H1 (cell line): Measurements from ENCODE around the gene CDKN2B-AS1. TPM values are rescaled to one million over a fixed set of nuclear protein-coding genes. Genes with fewer than 3 reads are reported as not detected.

Source experiments
- ASH2L ChIP-seq: fragments of 200-600, 300-600 bp; sonication (generic); IDR thresholded peaks from one replicate; pipeline ENCODE4 v1.7.1; 2017; ENCODE audit warnings: low read length
- CHD2 ChIP-seq: IDR thresholded peaks from 2 replicates; pipeline ENCODE4 v1.6.1; 2012; ENCODE audit warnings: low read length, improper control_type of control experiment
- CREB1 ChIP-seq: IDR thresholded peaks from 2 replicates; pipeline ENCODE4 v1.6.1; 2012; ENCODE audit warnings: inconsistent platforms
- CTBP2 ChIP-seq: IDR thresholded peaks from 2 replicates; pipeline ENCODE4 v1.7.0; 2011; ENCODE audit warnings: borderline replicate concordance, mild to moderate bottlenecking, moderate library complexity, mixed read lengths, low read length; ENCODE audit not compliant: insufficient read depth, insufficient read length
- E2F6 ChIP-seq: IDR thresholded peaks from 2 replicates; pipeline ENCODE4 v1.6.1; 2012; ENCODE audit warnings: inconsistent platforms
- EGR1 ChIP-seq: IDR thresholded peaks from 2 replicates; pipeline ENCODE4 v1.6.1; 2011; ENCODE audit warnings: low read depth, low read length, borderline replicate concordance
- EP300 ChIP-seq, 2 experiments: IDR thresholded peaks; 1 replicate in 1 of 2; 2 replicates in 1 of 2; pipeline ENCODE4 v1.6.1; 2011 to 2012; ENCODE audit warnings: low read depth in 2 of 2, low read length in 2 of 2, mild to moderate bottlenecking in 2 of 2, borderline replicate concordance in 1 of 2, inconsistent platforms in 1 of 2, moderate library complexity in 1 of 2
- JUN ChIP-seq: IDR thresholded peaks from 2 replicates; pipeline ENCODE4 v1.6.1; 2011; ENCODE audit warnings: low read depth, mild to moderate bottlenecking, improper control_type of control experiment, low read length
- KDM1A ChIP-seq: fragments of 200-600, 300-600 bp; sonication (generic); IDR thresholded peaks from 2 replicates; pipeline ENCODE4 v1.7.1; 2016; ENCODE audit warnings: mild to moderate bottlenecking, low read length, borderline replicate concordance
- MAX ChIP-seq: IDR thresholded peaks from 2 replicates; pipeline ENCODE4 v1.6.1; 2012; ENCODE audit warnings: inconsistent platforms
- PHF8 ChIP-seq: fragments of 200-600 bp; sonication (generic); conservative IDR thresholded peaks from 2 replicates; pipeline ENCODE4 v1.7.1; 2012; ENCODE audit warnings: low read depth, mild to moderate bottlenecking, inconsistent platforms, low read length, moderate library complexity
- RFX5 ChIP-seq: IDR thresholded peaks from 2 replicates; pipeline ENCODE4 v1.6.1; 2011; ENCODE audit warnings: low read depth, low read length, improper control_type of control experiment, borderline replicate concordance
- SIN3A ChIP-seq, 2 experiments: IDR thresholded peaks in 1 of 2; conservative IDR thresholded peaks in 1 of 2; 2 replicates each; pipeline ENCODE4 v1.6.1; 2011 to 2012; ENCODE audit warnings: low read length in 2 of 2, improper control_type of control experiment in 1 of 2, low read depth in 1 of 2, mild to moderate bottlenecking in 1 of 2
- SP2 ChIP-seq: IDR thresholded peaks from 2 replicates; pipeline ENCODE4 v1.6.1; 2012; ENCODE audit warnings: mild to moderate bottlenecking, low read length, inconsistent platforms
- polyA plus RNA-seq, 7 experiments: library from polyadenylated mRNA; depleted of rRNA in 3 of 7; stranded (reverse) in 5 of 7; unstranded in 2 of 7; fragments of >200 nt in 5 of 7; fragments of 200-250 nt in 2 of 7; gene quantifications; 1 replicate in 5 of 7; 2 replicates in 1 of 7; 4 replicates in 1 of 7; pipeline versions ENCODE4 v1.2.1 to v1.2.3, GENCODE V29; 2011 to 2013; ENCODE audit warnings: missing spikeins in 2 of 7, mixed read lengths in 2 of 7
- total RNA-seq: library from RNA; stranded (reverse); fragmentation: NEBNext Ultra II Directional; extraction: Animal tissue kit (Norgen Biotek cat#: 25700); gene quantifications from 2 replicates; pipeline ENCODE4 v1.2.1, GENCODE V29; 2021

Gene CDKN2B-AS1
- total and polyA plus RNA-seq, 2 of the 8 experiments (the other 6 are each of a cell fraction or from before 2014, with no cell fraction given) = not detected

DNA sequence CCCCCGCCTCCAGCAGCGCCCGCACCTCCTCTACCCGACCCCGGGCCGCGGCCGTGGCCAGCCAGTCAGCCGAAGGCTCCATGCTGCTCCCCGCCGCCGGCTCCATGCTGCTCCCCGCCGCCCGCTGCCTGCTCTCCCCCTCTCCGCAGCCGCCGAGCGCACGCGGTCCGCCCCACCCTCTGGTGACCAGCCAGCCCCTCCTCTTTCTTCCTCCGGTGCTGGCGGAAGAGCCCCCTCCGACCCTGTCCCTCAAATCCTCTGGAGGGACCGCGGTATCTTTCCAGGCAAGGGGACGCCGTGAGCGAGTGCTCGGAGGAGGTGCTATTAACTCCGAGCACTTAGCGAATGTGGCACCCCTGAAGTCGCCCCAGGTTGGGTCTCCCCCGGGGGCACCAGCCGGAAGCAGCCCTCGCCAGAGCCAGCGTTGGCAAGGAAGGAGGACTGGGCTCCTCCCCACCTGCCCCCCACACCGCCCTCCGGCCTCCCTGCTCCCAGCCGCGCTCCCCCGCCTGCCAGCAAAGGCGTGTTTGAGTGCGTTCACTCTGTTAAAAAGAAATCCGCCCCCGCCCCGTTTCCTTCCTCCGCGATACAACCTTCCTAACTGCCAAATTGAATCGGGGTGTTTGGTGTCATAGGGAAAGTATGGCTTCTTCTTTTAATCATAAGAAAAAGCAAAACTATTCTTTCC lies 19.7 kb upstream of the CDKN2B-AS1 start (continued):
- TF ChIP-seq EP300 (IDR thresholded peaks at IDR 0.05; ENCODE audit: borderline replicate concordance in 1 of 2, low read depth in 2 of 2, low read length in 2 of 2) (peak in 1 of 2 experiments; percentile 47; a peak in 1 of 3 replicates), SP2 (no peak), JUN (no peak), CREB1 (peak; percentile 36; the same call in 1 of the 2 replicates), RFX5 (no peak), E2F6 (peak; percentile 75), SIN3A (conservative IDR thresholded peaks at IDR 0.05 in 1 of 2, IDR thresholded peaks at IDR 0.05 in 1 of 2; ENCODE audit: low read depth in 1 of 2, low read length in 2 of 2) (peak in 1 of 2 experiments; percentile 58; a peak in 1 of 4 replicates), PHF8 (0 out of 2 replicates have a peak, but pooled peaks have one; percentile 39), CHD2 (0 out of 2 replicates have a peak, but pooled peaks have one; percentile 4), CTBP2 (peak; percentile 99), MAX (peak; percentile 95), KDM1A (0 out of 2 replicates have a peak, but pooled peaks have one; percentile 31), EGR1 (peak; percentile 33), ASH2L (peak; percentile 94)
- TF ChIP-seq, all 59 proteins: peak for 19
